H9 (cell line): ENCODE results near the gene NR3C2. TPM values are rescaled to one million over a fixed set of nuclear protein-coding genes. Genes with fewer than 3 reads are reported as not detected.

Source experiments
- DNase-seq: peaks from one replicate; pipeline ENCODE4 v3.0.0-alpha.2; 2017
- H2AFZ ChIP-seq: one replicate; pipeline ENCODE4 v1.6.1; 2013; ENCODE audit warnings: mild to moderate bottlenecking, low read length, control low read depth, moderate library complexity
- H2AK5ac ChIP-seq: 2 replicates; pipeline ENCODE4 v1.6.1; 2013; ENCODE audit warnings: low read length, control low read depth, mixed read lengths; ENCODE audit not compliant: insufficient read length
- H2BK120ac ChIP-seq: one replicate; pipeline ENCODE4 v1.6.1; 2013; ENCODE audit warnings: low read depth, mild to moderate bottlenecking, low read length, control low read depth, inconsistent platforms; ENCODE audit not compliant: poor library complexity, severe bottlenecking
- H2BK12ac ChIP-seq: 2 replicates; pipeline ENCODE4 v1.6.1; 2013; ENCODE audit warnings: low read length, control low read depth, mixed read lengths, low read depth; ENCODE audit not compliant: insufficient read length
- H2BK15ac ChIP-seq: 2 replicates; pipeline ENCODE4 v1.6.1; 2013; ENCODE audit warnings: low read depth, low read length, control low read depth
- H2BK20ac ChIP-seq: one replicate; pipeline ENCODE4 v1.6.1; 2013; ENCODE audit warnings: low read depth, mild to moderate bottlenecking, low read length, control low read depth, inconsistent platforms; ENCODE audit not compliant: poor library complexity, severe bottlenecking
- H2BK5ac ChIP-seq: 2 replicates; pipeline ENCODE4 v1.6.1; 2013; ENCODE audit warnings: low read length, control low read depth, mixed read lengths; ENCODE audit not compliant: insufficient read length
- H3K14ac ChIP-seq: 2 replicates; pipeline ENCODE4 v1.6.1; 2013; ENCODE audit warnings: low read length, control low read depth; ENCODE audit not compliant: insufficient read depth
- H3K18ac ChIP-seq: 2 replicates; pipeline ENCODE4 v1.6.1; 2013; ENCODE audit warnings: low read depth, mild to moderate bottlenecking, mixed read lengths, low read length, control low read depth; ENCODE audit not compliant: insufficient read length
- H3K23ac ChIP-seq: 2 replicates; pipeline ENCODE4 v1.6.1; 2013; ENCODE audit warnings: low read length, control low read depth, mixed read lengths, low read depth; ENCODE audit not compliant: insufficient read length
- H3K23me2 ChIP-seq: 2 replicates; pipeline ENCODE4 v1.6.1; 2013; ENCODE audit warnings: low read depth, mild to moderate bottlenecking, mixed read lengths, low read length, control low read depth; ENCODE audit not compliant: insufficient read length, poor library complexity, severe bottlenecking
- H3K27ac ChIP-seq: 2 replicates; pipeline ENCODE4 v1.5.1; 2013; ENCODE audit warnings: low read length, control low read depth, mixed read lengths, low read depth; ENCODE audit not compliant: insufficient read length
- H3K27me3 ChIP-seq: 2 replicates; pipeline ENCODE4 v1.6.1; 2013; ENCODE audit warnings: low read length, control low read depth, inconsistent platforms; ENCODE audit not compliant: insufficient read depth
- H3K4ac ChIP-seq: 2 replicates; pipeline ENCODE4 v1.6.1; 2013; ENCODE audit warnings: low read depth, mild to moderate bottlenecking, control low read depth, inconsistent platforms, low read length, moderate library complexity
- H3K4me1 ChIP-seq: 2 replicates; pipeline ENCODE4 v1.6.1; 2013; ENCODE audit warnings: low read length, control low read depth, inconsistent platforms; ENCODE audit not compliant: insufficient read depth
- H3K4me2 ChIP-seq: 2 replicates; pipeline ENCODE4 v1.6.1; 2013; ENCODE audit warnings: low read length, control low read depth, mixed read lengths; ENCODE audit not compliant: insufficient read length, insufficient read depth
- H3K56ac ChIP-seq: 2 replicates; pipeline ENCODE4 v1.6.1; 2013; ENCODE audit warnings: low read depth, mild to moderate bottlenecking, mixed read lengths, low read length, control low read depth; ENCODE audit not compliant: insufficient read length
- H3K79me1 ChIP-seq: 2 replicates; pipeline ENCODE4 v1.6.1; 2013; ENCODE audit warnings: low read depth, mild to moderate bottlenecking, moderate library complexity, low read length, control low read depth, inconsistent platforms; ENCODE audit not compliant: insufficient read depth, poor library complexity, severe bottlenecking
- H3K79me2 ChIP-seq: 2 replicates; pipeline ENCODE4 v1.6.1; 2013; ENCODE audit warnings: low read length, control low read depth, inconsistent platforms; ENCODE audit not compliant: insufficient read depth
- H3K9ac ChIP-seq: 2 replicates; pipeline ENCODE4 v1.6.1; 2013; ENCODE audit warnings: low read length, control low read depth, mixed read lengths; ENCODE audit not compliant: insufficient read length; ENCODE audit errors: extremely low read depth
- H3K9me3 ChIP-seq: one replicate; pipeline ENCODE4 v1.6.1; 2013; ENCODE audit warnings: low read depth, low read length, inconsistent platforms; ENCODE audit not compliant: control insufficient read depth
- H3T11ph ChIP-seq: one replicate; pipeline ENCODE4 v1.6.1; 2013; ENCODE audit warnings: mild to moderate bottlenecking, low read length, control low read depth, inconsistent platforms
- H4K20me1 ChIP-seq: one replicate; pipeline ENCODE4 v1.6.1; 2013; ENCODE audit not compliant: control insufficient read depth, insufficient read length, insufficient read depth
- H4K5ac ChIP-seq: 2 replicates; pipeline ENCODE4 v1.6.1; 2013; ENCODE audit warnings: low read depth, mild to moderate bottlenecking, mixed read lengths, low read length, control low read depth; ENCODE audit not compliant: insufficient read length
- H4K8ac ChIP-seq: replicated peaks from 2 replicates; pipeline ENCODE4 v1.6.1; 2013; ENCODE audit warnings: low read length, control low read depth, mixed read lengths, low read depth; ENCODE audit not compliant: insufficient read length
- H4K91ac ChIP-seq: 2 replicates; pipeline ENCODE4 v1.6.1; 2013; ENCODE audit warnings: low read depth, mild to moderate bottlenecking, moderate library complexity, mixed read lengths, low read length, control low read depth; ENCODE audit not compliant: insufficient read length
- H3K27ac Mint-ChIP-seq, 3 experiments: 2 replicates in 2 of 3; 3 replicates in 1 of 3; pipeline ENCODE4 v1.8.0; 2020 to 2021; ENCODE audit warnings: mixed read lengths in 3 of 3, mild to moderate bottlenecking in 1 of 3, moderate library complexity in 1 of 3
- H3K27me3 Mint-ChIP-seq: 2 replicates; pipeline ENCODE4 v1.8.0; 2021; ENCODE audit warnings: low read depth, mild to moderate bottlenecking, moderate library complexity, mixed read lengths
- H3K36me3 Mint-ChIP-seq, 3 experiments: 2 replicates in 2 of 3; 3 replicates in 1 of 3; pipeline ENCODE4 v1.8.0; 2020 to 2021; ENCODE audit warnings: low read depth in 3 of 3, mixed read lengths in 3 of 3; ENCODE audit not compliant: insufficient read depth in 1 of 3
- H3K4me1 Mint-ChIP-seq, 2 experiments: 2 replicates each; pipeline ENCODE4 v1.8.0; 2020; ENCODE audit warnings: mixed read lengths in 2 of 2
- H3K4me3 Mint-ChIP-seq, 2 experiments: 2 replicates in 1 of 2; 3 replicates in 1 of 2; pipeline ENCODE4 v1.8.0; 2020 to 2021; ENCODE audit warnings: mild to moderate bottlenecking in 2 of 2, mixed read lengths in 2 of 2, moderate library complexity in 1 of 2
- H3K9me3 Mint-ChIP-seq, 2 experiments: 2 replicates in 1 of 2; 3 replicates in 1 of 2; pipeline ENCODE4 v1.8.0; 2020; ENCODE audit warnings: mild to moderate bottlenecking in 2 of 2, mixed read lengths in 2 of 2, moderate library complexity in 1 of 2
- WGBS: extraction: QIAGEN DNeasy Blood & Tissue Kit; methylation state at CpG from one replicate; pipeline ENCODE4 v1.1.7; 2013; ENCODE audit warnings: missing lambda C conversion rate, low lambda C conversion rate, mixed read lengths; ENCODE audit not compliant: insufficient read length; ENCODE audit errors: extremely low coverage; 5-methylcytosine and 5-hydroxymethylcytosine counted together
- total RNA-seq: library from RNA; stranded (reverse); gene quantifications from 2 replicates; pipeline ENCODE4 v1.2.1, GENCODE V29; 2021
- TF ChIP-seq, protein P1 (sequence below): fragments of 200-600 bp; sonication (generic); conservative IDR thresholded peaks from 3 replicates; pipeline ENCODE4 v1.8.0; 2021; ENCODE audit warnings: antibody characterized with exemption, mild to moderate bottlenecking

The NR3C2 gene
- total RNA-seq, 1 experiment from 2014 or later: 1.4 TPM

DNA sequence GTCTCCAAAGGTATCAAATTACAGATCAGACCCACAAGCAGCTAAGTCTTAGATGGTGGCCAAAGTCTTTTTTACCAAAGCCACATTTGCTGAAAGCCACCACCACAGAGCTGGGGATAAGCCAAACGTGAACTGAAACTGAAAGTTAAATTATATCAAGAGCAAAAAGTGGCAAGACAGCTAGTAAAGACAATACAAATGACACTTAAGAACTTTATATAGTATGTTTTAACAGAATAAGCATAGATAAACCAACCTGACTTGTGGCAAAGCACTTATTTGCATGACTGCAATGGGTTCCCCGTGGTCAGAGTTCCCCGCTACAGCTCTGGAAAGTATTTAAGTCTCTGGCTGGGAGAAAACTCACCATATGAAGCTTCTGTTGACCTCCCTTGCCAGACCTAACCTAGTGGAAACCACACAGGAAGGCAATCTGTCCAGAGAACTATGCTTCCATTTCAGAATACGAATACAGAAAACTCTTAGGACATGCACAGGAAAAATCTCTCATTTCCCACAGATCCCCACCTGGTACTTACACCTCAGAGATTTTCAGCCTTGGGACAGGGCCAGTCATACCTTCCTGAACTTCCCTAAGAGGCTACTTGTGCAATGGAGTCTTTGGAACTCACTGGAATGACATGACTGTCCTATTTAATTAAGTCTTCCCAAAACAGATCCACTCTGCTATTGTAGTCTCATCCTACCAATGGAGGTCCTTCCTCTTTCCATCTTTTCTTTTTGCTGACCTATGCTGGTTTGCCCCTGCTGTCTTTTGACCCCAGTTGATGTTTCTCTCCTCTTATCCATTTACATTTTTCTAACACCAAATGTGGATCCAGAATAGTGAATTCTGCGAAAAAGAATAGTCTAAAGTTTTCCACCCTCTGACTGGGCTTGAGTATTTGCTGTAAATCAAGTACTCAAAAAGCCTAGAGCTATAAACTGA is 225.1 kb downstream of the NR3C2 start:
- TF ChIP-seq, protein P1, sequence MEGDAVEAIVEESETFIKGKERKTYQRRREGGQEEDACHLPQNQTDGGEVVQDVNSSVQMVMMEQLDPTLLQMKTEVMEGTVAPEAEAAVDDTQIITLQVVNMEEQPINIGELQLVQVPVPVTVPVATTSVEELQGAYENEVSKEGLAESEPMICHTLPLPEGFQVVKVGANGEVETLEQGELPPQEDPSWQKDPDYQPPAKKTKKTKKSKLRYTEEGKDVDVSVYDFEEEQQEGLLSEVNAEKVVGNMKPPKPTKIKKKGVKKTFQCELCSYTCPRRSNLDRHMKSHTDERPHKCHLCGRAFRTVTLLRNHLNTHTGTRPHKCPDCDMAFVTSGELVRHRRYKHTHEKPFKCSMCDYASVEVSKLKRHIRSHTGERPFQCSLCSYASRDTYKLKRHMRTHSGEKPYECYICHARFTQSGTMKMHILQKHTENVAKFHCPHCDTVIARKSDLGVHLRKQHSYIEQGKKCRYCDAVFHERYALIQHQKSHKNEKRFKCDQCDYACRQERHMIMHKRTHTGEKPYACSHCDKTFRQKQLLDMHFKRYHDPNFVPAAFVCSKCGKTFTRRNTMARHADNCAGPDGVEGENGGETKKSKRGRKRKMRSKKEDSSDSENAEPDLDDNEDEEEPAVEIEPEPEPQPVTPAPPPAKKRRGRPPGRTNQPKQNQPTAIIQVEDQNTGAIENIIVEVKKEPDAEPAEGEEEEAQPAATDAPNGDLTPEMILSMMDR: no peak
- no peak overlapping the region for H3K27ac Mint-ChIP-seq
- WGBS: no CpG with 5 or more reads among the region's 5 CpGs
- Histone ChIP-seq H3K23ac (no peak overlapping the region), H2BK120ac (no peak overlapping the region), H4K8ac (no peak overlapping the region), H2AFZ (no peak overlapping the region), H3K9me3 (no peaks in the 10 kb centered on the region), H4K5ac (no peak overlapping the region), H4K20me1 (no peaks in the 10 kb centered on the region), H3K27me3 (no peaks in the 10 kb centered on the region), H4K91ac (no peak overlapping the region), H2AK5ac (no peak overlapping the region), H3K4me1 (no peaks in the 10 kb centered on the region), H3T11ph (no peak overlapping the region), H2BK20ac (no peak overlapping the region), H3K23me2 (no peaks in the 10 kb centered on the region), H3K79me2 (no peaks in the 10 kb centered on the region), H3K4me2 (no peak overlapping the region), H2BK15ac (no peak overlapping the region), H2BK5ac (no peak overlapping the region), H3K9ac (no peak overlapping the region), H3K56ac (no peak overlapping the region), H3K18ac (no peak overlapping the region), H3K14ac (no peak overlapping the region), H3K79me1 (no peaks in the 10 kb centered on the region), H2BK12ac (no peak overlapping the region), H3K4ac (no peak overlapping the region), H3K27ac (no peak overlapping the region)
- H3K4me1 Mint-ChIP-seq: no peaks in the 10 kb centered on the region
- no peak overlapping the region for H3K4me3 Mint-ChIP-seq
- no peaks in the 10 kb centered on the region for H3K27me3 Mint-ChIP-seq
- no peaks in the 10 kb centered on the region for H3K9me3 Mint-ChIP-seq
- no peaks in the 10 kb centered on the region for H3K36me3 Mint-ChIP-seq
- DNase-seq: no peak
